NCI-H510A treated with DMSO at 0.1 percent for 48 hours (cell line): ENCODE measurements around the gene ZHX3.

Source experiments
- DNase-seq: peaks from one replicate; lab custom pipeline; 2025; lab: John Stamatoyannopoulos, UW

The ZHX3 gene

DNA sequence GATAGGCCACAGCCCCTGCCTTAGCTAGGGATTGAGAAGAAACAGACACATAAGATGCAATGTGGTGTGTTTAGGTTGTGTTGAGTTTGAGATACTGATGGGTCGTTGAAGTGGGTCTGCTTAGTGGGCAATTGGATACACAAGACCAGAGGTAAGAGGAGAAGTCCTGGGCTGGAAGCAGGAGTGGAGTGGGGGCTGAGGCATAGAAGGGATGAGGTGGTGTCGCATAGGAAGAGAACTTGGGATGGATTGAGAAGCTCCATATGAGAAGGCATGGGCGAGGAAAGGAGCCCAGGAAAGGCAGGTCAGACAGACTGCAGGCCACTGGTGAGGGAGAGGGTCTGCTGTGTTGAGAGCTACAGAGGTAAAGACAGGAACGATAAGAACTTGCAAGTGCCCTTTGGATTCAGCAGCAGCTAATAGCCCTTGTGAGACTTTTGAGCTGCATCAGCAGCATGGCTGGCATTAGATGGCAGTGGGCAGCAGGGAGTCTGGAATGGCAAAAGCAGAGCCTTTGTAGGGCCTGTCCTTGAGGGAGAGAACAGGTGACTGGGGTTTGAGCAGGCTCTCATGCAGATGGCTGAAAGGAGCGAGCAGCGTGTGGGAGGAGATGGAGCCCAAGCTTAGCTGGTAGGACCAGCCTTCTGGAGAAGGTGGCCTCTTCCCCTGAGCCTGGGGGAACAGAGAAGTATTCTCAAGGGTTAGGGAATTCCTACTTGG, 147.0 kb downstream of the ZHX3 start:
- no peak for DNase-seq

GRCh38 chr20:41169791-41170351, 147.7 kb downstream of the ZHX3 start:
- DNase-seq, result no peak

DNA sequence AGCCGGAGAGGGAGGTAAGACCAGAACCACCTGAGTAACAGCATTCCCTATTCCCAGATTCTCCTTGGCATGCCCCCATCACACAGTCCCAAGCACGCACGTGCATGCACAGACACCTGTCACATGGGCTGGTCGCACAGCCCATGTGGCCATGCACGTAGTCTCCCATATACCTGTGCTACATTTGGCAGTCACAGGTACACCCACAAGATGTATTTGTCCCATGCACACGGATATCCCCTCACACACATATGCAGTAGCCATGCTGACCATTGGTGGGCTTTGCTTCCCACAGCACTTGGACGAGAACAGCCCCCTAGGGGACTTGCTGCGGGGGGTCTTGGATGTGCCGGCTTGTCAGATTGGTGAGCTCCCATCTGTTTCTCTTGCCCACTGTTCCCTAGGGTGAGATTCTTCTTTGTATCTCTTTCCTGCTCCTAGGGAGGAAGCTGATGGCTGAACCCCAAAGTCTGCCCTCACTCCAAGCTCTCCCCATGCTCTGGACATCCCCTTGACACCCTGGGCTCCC, 148.3 kb downstream of the ZHX3 start:
- no peak for DNase-seq

- DNase-seq, result no peak
Observed at GRCh38 chr20:41168281-41169161, 149.0 kb downstream of the ZHX3 start.

- no peak for DNase-seq
Observed at GRCh38 chr20:41167481-41168253, 149.9 kb downstream of the ZHX3 start.

GRCh38 chr20:41167118-41167470, 150.4 kb downstream of the ZHX3 start:
- DNase-seq, result no peak

GRCh38 chr20:41166201-41167117, 151.1 kb downstream of the ZHX3 start:
- no peak for DNase-seq

GRCh38 chr20:41165001-41165882, 152.3 kb downstream of the ZHX3 start:
- DNase-seq, result no peak

DNA sequence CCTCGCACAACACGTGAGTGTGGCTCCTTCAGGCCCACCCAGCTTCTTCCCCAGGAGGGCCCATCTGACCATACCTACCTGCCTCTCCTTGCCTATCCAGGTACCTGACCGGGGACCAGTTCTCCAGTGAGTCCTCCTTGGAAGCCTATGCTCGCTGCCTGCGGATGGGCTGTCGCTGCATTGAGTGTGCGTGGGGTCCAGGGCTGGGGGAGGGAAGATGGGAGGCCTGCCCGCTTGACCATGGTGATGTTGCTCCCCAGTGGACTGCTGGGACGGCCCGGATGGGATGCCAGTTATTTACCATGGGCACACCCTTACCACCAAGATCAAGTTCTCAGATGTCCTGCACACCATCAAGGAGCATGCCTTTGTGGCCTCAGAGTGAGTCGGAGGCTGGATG, 153.7 kb downstream of the ZHX3 start:
- no peak for DNase-seq

- DNase-seq, result no peak
Observed at GRCh38 chr20:41162396-41162795, 155.1 kb downstream of the ZHX3 start.

- DNase-seq, result no peak
Observed at GRCh38 chr20:41161886-41162285, 155.6 kb downstream of the ZHX3 start.

- DNase-seq, result no peak
Observed at GRCh38 chr20:41160686-41161085, 156.8 kb downstream of the ZHX3 start.

DNA sequence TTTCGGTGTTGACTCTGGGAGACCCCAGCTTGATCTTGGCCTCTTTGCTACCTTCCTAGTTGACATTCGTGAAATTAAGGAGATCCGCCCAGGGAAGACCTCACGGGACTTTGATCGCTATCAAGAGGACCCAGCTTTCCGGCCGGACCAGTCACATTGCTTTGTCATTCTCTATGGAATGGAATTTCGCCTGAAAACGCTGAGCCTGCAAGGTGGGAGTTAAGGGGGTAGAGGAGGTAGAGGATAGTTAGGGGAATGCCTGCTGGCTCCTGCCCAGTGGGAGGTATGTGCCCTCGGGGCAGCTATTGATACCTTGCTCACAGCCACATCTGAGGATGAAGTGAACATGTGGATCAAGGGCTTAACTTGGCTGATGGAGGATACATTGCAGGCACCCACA, 158.0 kb downstream of the ZHX3 start:
- no peak for DNase-seq

DNA sequence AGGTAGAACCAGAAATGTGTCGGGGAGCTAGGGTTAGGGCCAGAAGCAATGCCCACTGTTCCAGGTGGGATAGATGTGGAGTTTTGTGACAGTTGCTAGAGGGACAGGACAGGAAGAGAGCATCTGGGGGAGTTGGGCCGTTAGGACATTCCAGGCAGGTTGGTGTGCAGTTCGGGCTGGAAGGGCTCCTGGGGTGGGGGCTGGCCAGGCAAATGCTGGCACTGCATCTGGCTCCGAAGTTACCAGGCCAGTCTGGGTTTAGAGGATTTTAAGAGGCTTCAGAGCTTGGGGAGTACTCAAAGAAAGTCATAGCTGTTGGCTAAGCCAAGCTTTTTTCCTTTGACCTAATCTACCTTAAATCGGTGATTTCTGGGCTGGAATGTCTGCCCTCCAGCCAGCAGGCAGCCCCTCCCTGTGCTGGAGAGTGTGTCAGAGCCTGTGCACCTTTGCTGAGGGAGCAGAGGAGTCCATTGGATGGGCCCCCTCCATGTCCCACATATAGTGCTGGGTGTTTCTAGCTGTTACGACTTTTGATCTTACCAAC, 159.4 kb downstream of the ZHX3 start:
- DNase-seq, result no peak

DNA sequence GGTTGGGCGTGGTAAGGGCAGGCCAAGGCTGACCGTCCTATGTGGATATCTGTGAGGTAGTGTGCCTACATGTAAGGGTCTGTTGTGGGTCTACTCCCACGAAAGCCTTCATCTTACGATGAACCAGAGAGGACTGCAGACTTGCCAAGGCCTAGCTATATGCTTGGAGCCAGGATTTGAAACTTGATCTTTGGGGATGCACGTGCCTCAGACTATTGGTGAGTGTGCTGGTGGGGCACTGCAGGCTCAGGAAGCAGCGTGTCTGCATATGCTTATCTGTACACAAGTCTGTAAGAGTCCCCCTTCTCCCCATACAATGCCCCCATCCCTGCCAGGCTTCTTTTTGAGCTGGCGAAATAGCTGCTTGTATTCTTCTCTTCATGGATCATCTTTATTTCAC, 162.3 kb downstream of the ZHX3 start:
- no peak for DNase-seq

GRCh38 chr20:41154436-41155176, 162.9 kb downstream of the ZHX3 start:
- no peak for DNase-seq

- no peak for DNase-seq
Observed at GRCh38 chr20:41152108-41152757, 165.3 kb downstream of the ZHX3 start.

DNA sequence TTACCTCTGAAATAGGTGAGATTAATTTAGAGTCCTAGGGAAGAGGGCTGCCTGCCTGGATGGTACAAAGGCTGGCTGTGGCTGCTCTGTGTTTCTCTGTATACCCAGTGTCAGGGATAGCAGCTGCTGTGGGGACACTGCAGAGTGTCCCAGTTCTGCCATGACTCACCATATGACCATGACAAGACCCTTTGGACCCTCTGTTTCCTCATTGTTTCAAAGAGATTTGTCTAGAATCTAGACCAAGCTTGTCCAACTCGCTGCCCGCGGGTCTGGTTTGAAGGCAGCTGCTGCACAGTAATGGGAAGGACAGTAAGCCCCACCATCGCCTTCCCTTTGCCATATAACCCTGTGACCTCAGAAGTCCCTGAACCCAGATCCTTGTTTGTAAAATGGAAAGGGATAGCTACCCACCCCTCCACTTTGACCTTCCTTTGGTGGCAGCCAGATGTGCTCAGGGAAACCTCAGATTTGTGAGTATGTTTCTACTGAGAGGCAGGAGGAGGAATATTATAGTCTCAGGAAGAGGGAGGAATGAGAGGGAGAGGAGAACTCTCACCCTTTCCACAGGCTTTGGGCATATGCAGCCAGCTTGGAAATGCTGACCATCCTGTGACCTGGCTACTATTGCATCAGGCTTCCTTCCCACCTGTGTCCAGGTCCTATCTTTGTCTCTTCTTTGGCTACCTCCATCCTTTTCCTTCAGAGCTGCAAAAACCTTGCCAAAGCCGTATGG, 166.2 kb downstream of the ZHX3 start:
- DNase-seq, result no peak
